K562 (cell line): ENCODE measurements around the gene DRC3. TPM values are rescaled to one million over a fixed set of nuclear protein-coding genes. Genes with fewer than 3 reads are reported as not detected.

Experiments used
- ATAC-seq: fragments of 200-7000 bp; cut with Tn5 transposase; 3 replicates; pipeline ENCODE4 v1.9.1; 2020; ENCODE audit warnings: moderate library complexity
- BruUV-seq: library from RNA; stranded (reverse); fragments of 400-500 nt; replicated peaks from 2 replicates; lab custom pipeline; 2021; lab: Mats Ljungman, UMichigan
- CTCF ChIA-PET: fragments of 300-600 bp; formaldehyde crosslinking; extraction: SDS; loops from one replicate; lab custom pipeline; 2021; ENCODE audit warnings: low intra/inter-chr PET ratio; lab: Yijun Ruan, JAX
- POLR2A ChIA-PET: fragments of 300-600, 350-650 bp; sonication (Branson Sonifier 250); formaldehyde crosslinking; extraction: SDS; loops from one replicate; lab custom pipeline; 2021; ENCODE audit warnings: antibody characterized with exemption, inconsistent platforms; lab: Yijun Ruan, JAX
- DNase-seq, 4 experiments: peaks; one replicate each; pipeline versions ENCODE4 v3.0.0 to v3.0.0-alpha.2; 2011 to 2018; ENCODE audit warnings: low spot score in 3 of 4, mixed read lengths in 3 of 4; ENCODE audit errors: extremely low read depth in 1 of 4
- FAIRE-seq: peaks from 2 replicates; lab custom pipeline; 2011; peaks lifted over from hg19 to GRCh38; lab: Jason Lieb, UNC
- H2AFZ ChIP-seq: 2 replicates; pipeline ENCODE4 v1.6.0; 2011; ENCODE audit warnings: low read depth, low read length, control low read depth, inconsistent platforms
- H3K27ac ChIP-seq: fragments of 200-600 bp; 3 replicates; pipeline ENCODE4 v1.8.0; 2011; ENCODE audit warnings: low read depth, mild to moderate bottlenecking, control low read depth, inconsistent platforms, low read length, moderate library complexity, mixed read lengths; ENCODE audit errors: extremely low read depth
- H3K27me3 ChIP-seq, 2 experiments: fragments of 300-600 bp in 1 of 2; 2 replicates in 1 of 2; 3 replicates in 1 of 2; pipeline versions ENCODE4 v1.6.0 to v1.8.0; 2011; ENCODE audit warnings: inconsistent platforms in 2 of 2, low read length in 2 of 2, mild to moderate bottlenecking in 1 of 2, mixed read lengths in 1 of 2, moderate library complexity in 1 of 2; ENCODE audit not compliant: control insufficient read depth in 2 of 2, insufficient read depth in 2 of 2
- H3K36me3 ChIP-seq: fragments of 300-600 bp; 3 replicates; pipeline ENCODE4 v1.8.0; 2011; ENCODE audit warnings: mild to moderate bottlenecking, low read length, inconsistent platforms; ENCODE audit not compliant: control insufficient read depth, insufficient read depth
- H3K4me1 ChIP-seq, 2 experiments: fragments of 200-600 bp in 1 of 2; replicated peaks in 1 of 2; 2 replicates in 1 of 2; 3 replicates in 1 of 2; pipeline versions ENCODE4 v1.5.1 to v1.8.0; 2011; ENCODE audit warnings: inconsistent platforms in 2 of 2, low read length in 2 of 2, mild to moderate bottlenecking in 1 of 2, mixed read lengths in 1 of 2, moderate library complexity in 1 of 2; ENCODE audit not compliant: control insufficient read depth in 2 of 2, insufficient read depth in 2 of 2
- H3K4me2 ChIP-seq: 2 replicates; pipeline ENCODE4 v1.6.1; 2011; ENCODE audit warnings: low read length, control low read depth, inconsistent platforms, mixed read lengths; ENCODE audit not compliant: insufficient read depth
- H3K4me3 ChIP-seq: fragments of 200-600 bp; sonication (generic), shearing (Covaris generic); 2 replicates; pipeline ENCODE4 v1.5.1; 2016; ENCODE audit warnings: control low read depth, inconsistent platforms
- H3K79me2 ChIP-seq: fragments of 200-600 bp; 3 replicates; pipeline ENCODE4 v1.8.0; 2011; ENCODE audit warnings: low read length, inconsistent platforms; ENCODE audit not compliant: control insufficient read depth, insufficient read depth
- H3K9ac ChIP-seq, 2 experiments: 2 replicates each; pipeline versions ENCODE4 v1.6.0 to v1.6.1; 2011; ENCODE audit warnings: low read depth in 2 of 2, low read length in 2 of 2, control low read depth in 1 of 2, inconsistent platforms in 1 of 2, mild to moderate bottlenecking in 1 of 2, mixed read lengths in 1 of 2; ENCODE audit not compliant: insufficient read depth in 1 of 2
- H3K9me1 ChIP-seq: one replicate; pipeline ENCODE4 v1.6.0; 2011; ENCODE audit warnings: inconsistent platforms, mild to moderate bottlenecking, low read length, moderate library complexity; ENCODE audit not compliant: control insufficient read depth, insufficient read depth
- H3K9me3 ChIP-seq: replicated peaks from 2 replicates; pipeline ENCODE4 v1.5.1; 2011; ENCODE audit warnings: low read depth, low read length, inconsistent platforms; ENCODE audit not compliant: control insufficient read depth, insufficient read depth
- H4K20me1 ChIP-seq: replicated peaks from 2 replicates; pipeline ENCODE4 v1.6.1; 2011; ENCODE audit warnings: low read length, inconsistent platforms, mixed read lengths; ENCODE audit not compliant: control insufficient read depth, insufficient read depth
- GATAD2A ChIP-seq: fragments of 450-650 bp; IDR thresholded peaks from 2 replicates; pipeline ENCODE4 v1.6.1; 2017
- NCOR1 ChIP-seq: fragments of 450-650 bp; IDR thresholded peaks from 2 replicates; pipeline ENCODE4 v1.6.1; 2016; ENCODE audit warnings: mild to moderate bottlenecking, moderate library complexity
- SAFB2 ChIP-seq: fragments of 200-400 bp; formaldehyde crosslinking; IDR thresholded peaks from 2 replicates; pipeline ENCODE4 v1.6.1; 2018; ENCODE audit warnings: borderline replicate concordance, low read length, low read depth, moderate library complexity; ENCODE audit not compliant: severe bottlenecking
- TOE1 ChIP-seq, 2 experiments: fragments of 450-650 bp in 1 of 2; sonication (generic) in 1 of 2; formaldehyde crosslinking in 1 of 2; IDR thresholded peaks; 2 replicates each; pipeline versions ENCODE4 v1.7.1 to v1.8.0; 2016 to 2022; ENCODE audit warnings: borderline replicate concordance in 2 of 2, mild to moderate bottlenecking in 2 of 2, antibody characterized with exemption in 1 of 2, inconsistent platforms in 1 of 2, low read depth in 1 of 2, missing genetic modification reagents in 1 of 2, moderate library complexity in 1 of 2
- U2AF2 ChIP-seq: fragments of 200-400 bp; formaldehyde crosslinking; optimal IDR thresholded peaks from 2 replicates; pipeline ENCODE3; 2017; ENCODE audit warnings: low read depth, mild to moderate bottlenecking, low read length
- ZMIZ1 ChIP-seq, 2 experiments: fragments of 150-350 bp in 1 of 2; IDR thresholded peaks; 2 replicates each; pipeline ENCODE4 v1.6.1; 2012 to 2016; ENCODE audit warnings: low read depth in 2 of 2, low read length in 2 of 2, mild to moderate bottlenecking in 1 of 2, moderate library complexity in 1 of 2
- ZNF740 ChIP-seq, 3 experiments: fragments of 200-800 bp in 1 of 3; sonication (Bioruptor generic) in 1 of 3; sonication (generic) in 1 of 3; formaldehyde crosslinking in 1 of 3; IDR thresholded peaks; 2 replicates each; pipeline versions ENCODE4 v1.6.1 to v1.8.0; 2016 to 2022; ENCODE audit warnings: mild to moderate bottlenecking in 2 of 3, missing compliant biosample characterization in 2 of 3, missing genetic modification characterization in 2 of 3, missing genetic modification reagents in 1 of 3
- WGBS: fragments of 100-300 bp; shearing (Covaris generic); methylation state at CpG from one replicate; pipeline ENCODE4 v1.1.6; 2016; ENCODE audit warnings: low coverage, mixed read lengths; ENCODE audit not compliant: insufficient coverage; ENCODE audit errors: missing lambda C conversion rate; 5-methylcytosine and 5-hydroxymethylcytosine counted together
- in situ Hi-C: fragments of 300-500 bp; cut with MboI; formaldehyde crosslinking; loops from 4 replicates; pipeline ENCODE4 v1.15.0; 2018; ENCODE audit warnings: inconsistent platforms, mixed read lengths
- intact Hi-C: fragments of 100-400 bp; cut with micrococcal nuclease; formaldehyde crosslinking; loops from 2 replicates; pipeline ENCODE4 v1.14.2; 2022
- polyA plus RNA-seq, 8 experiments: library from polyadenylated mRNA; depleted of rRNA in 4 of 8; stranded (reverse) in 5 of 8; unstranded in 3 of 8; fragments of >200 nt; fragmentation: Nextera tagmentation in 2 of 8; fragmentation: Illumina TruSeq in 1 of 8; extraction: Ambion mirVana in 2 of 8; extraction: Trizol in 1 of 8; gene quantifications; 2 replicates each; pipeline versions ENCODE4 v1.2.1 to v1.2.3, GENCODE V29; 2011 to 2014; ENCODE audit warnings: inconsistent platforms in 1 of 8, missing spikeins in 1 of 8
- total RNA-seq, 7 experiments: library from RNA; depleted of rRNA in 6 of 7; stranded (reverse); fragments of >200 nt in 6 of 7; fragmentation: Illumina TruSeq in 2 of 7; extraction: Trizol in 2 of 7; gene quantifications; 2 replicates each; pipeline versions ENCODE4 v1.2.1 to v1.2.3, GENCODE V29; 2011 to 2021; ENCODE audit warnings: low replicate concordance in 1 of 7
- TF ChIP-seq, protein P1 (sequence below): fragments of 250-450 bp; sonication (Bioruptor Pico); IDR thresholded peaks from 2 replicates; pipeline ENCODE4 v1.8.0; 2022; ENCODE audit warnings: moderate library complexity, mild to moderate bottlenecking, inconsistent platforms
- TF ChIP-seq, protein P2 (sequence below): fragments of 250-450 bp; sonication (Bioruptor Pico); IDR thresholded peaks from 2 replicates; pipeline ENCODE4 v1.5.0; 2021; ENCODE audit warnings: mild to moderate bottlenecking, borderline replicate concordance
- TF ChIP-seq, protein P3 (sequence below), 2 experiments: fragments of 450-650 bp in 1 of 2; sonication (generic) in 1 of 2; formaldehyde crosslinking; conservative IDR thresholded peaks; 2 replicates each; pipeline versions ENCODE4 v1.4.0 to v1.8.1; 2020 to 2022; ENCODE audit warnings: mild to moderate bottlenecking in 1 of 2, missing genetic modification reagents in 1 of 2

The DRC3 gene
- total and polyA plus RNA-seq, 9 of the 15 experiments (the other 6 are each of a cell fraction or from before 2014, with no cell fraction given): 0.10 to 0.84 (median 0.30) TPM; not detected in 3

- ChIA-PET POLR2A (interaction anchor here (0.6 to 1.6 kb wide), 2 partner anchors 9 to 206 kb away, joined by 3 to 4 read pairs; no protein-coding TSS in a partner anchor), CTCF (no interaction called here)
- TF ChIP-seq SAFB2 (no peak), TOE1 (IDR thresholded peaks at IDR 0.05; ENCODE audit: borderline replicate concordance) (no peak), TOE1 (CRISPR knock-in tag; IDR thresholded peaks at IDR 0.05; ENCODE audit: borderline replicate concordance, low read depth) (no peak), ZMIZ1 (IDR thresholded peaks at IDR 0.05; ENCODE audit: low read depth in 2 of 2, low read length in 2 of 2) (no peak), ZNF740 (CRISPR knock-in tag; IDR thresholded peaks at IDR 0.05) (no peak), ZNF740 (tag; IDR thresholded peaks at IDR 0.05) (no peak), U2AF2 (no peak), NCOR1 (no peak), GATAD2A (no peak)
- TF ChIP-seq, protein P1, sequence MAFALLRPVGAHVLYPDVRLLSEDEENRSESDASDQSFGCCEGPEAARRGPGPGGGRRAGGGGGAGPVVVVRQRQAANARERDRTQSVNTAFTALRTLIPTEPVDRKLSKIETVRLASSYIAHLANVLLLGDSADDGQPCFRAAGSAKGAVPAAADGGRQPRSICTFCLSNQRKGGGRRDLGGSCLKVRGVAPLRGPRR (CRISPR knock-in tag): no peak
- TF ChIP-seq, protein P2, sequence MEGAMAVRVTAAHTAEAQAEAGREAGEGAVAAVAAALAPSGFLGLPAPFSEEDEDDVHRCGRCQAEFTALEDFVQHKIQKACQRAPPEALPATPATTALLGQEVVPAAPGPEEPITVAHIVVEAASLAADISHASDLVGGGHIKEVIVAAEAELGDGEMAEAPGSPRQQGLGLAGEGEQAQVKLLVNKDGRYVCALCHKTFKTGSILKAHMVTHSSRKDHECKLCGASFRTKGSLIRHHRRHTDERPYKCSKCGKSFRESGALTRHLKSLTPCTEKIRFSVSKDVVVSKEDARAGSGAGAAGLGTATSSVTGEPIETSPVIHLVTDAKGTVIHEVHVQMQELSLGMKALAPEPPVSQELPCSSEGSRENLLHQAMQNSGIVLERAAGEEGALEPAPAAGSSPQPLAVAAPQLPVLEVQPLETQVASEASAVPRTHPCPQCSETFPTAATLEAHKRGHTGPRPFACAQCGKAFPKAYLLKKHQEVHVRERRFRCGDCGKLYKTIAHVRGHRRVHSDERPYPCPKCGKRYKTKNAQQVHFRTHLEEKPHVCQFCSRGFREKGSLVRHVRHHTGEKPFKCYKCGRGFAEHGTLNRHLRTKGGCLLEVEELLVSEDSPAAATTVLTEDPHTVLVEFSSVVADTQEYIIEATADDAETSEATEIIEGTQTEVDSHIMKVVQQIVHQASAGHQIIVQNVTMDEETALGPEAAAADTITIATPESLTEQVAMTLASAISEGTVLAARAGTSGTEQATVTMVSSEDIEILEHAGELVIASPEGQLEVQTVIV (CRISPR knock-in tag): no peak
- TF ChIP-seq, protein P3, sequence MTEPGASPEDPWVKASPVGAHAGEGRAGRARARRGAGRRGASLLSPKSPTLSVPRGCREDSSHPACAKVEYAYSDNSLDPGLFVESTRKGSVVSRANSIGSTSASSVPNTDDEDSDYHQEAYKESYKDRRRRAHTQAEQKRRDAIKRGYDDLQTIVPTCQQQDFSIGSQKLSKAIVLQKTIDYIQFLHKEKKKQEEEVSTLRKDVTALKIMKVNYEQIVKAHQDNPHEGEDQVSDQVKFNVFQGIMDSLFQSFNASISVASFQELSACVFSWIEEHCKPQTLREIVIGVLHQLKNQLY (CRISPR knock-in tag; conservative IDR thresholded peaks at IDR 0.05): no peak
Measured at GRCh38 chr17:18059283-18059682, 86.6 kb downstream of the DRC3 start.

More at GRCh38 chr17:18059283-18059682, 86.6 kb downstream of the DRC3 start:
- Histone ChIP-seq H3K27ac (no peak overlapping the region), H3K36me3 (peaks cover 40% of the 10 kb centered on the region; the same call in 2 of the 3 replicates), H3K4me2 (no peak overlapping the region), H3K79me2 (no peaks in the 10 kb centered on the region), H3K4me3 (no peak overlapping the region), H3K9me1 (no peaks in the 10 kb centered on the region), H3K9me3 (no peaks in the 10 kb centered on the region), H3K4me1 (no peaks in the 10 kb centered on the region), H4K20me1 (no peaks in the 10 kb centered on the region), H3K9ac (no peak overlapping the region), H3K27me3 (no peaks in the 10 kb centered on the region), H2AFZ (no peak overlapping the region)
- in situ Hi-C loops (no loop called here), intact Hi-C loops (no loop called here)
- no peak for ATAC-seq
- no peak for DNase-seq
- FAIRE-seq: no peak
- no TSS peak for BruUV-seq
- WGBS: 62% methylated on average over 5 of the region's 5 CpGs
